ACC112 (cell line): ENCODE measurements around the gene SH3RF3.

Experiments
- H2AFZ ChIP-seq: fragments of 200-600 bp; sonication (generic); one replicate; pipeline ENCODE4 v1.6.0; 2017; ENCODE audit warnings: antibody characterized with exemption, low read length; ENCODE audit not compliant: unreplicated experiment
- H3K27ac ChIP-seq: fragments of 200-600 bp; sonication (generic); 2 replicates; pipeline ENCODE4 v1.5.1; 2014; ENCODE audit warnings: low read depth, mild to moderate bottlenecking, antibody characterized with exemption, low read length, moderate library complexity
- H3K27me3 ChIP-seq: fragments of 200-600 bp; sonication (generic); 2 replicates; pipeline ENCODE4 v1.6.1; 2014; ENCODE audit warnings: mild to moderate bottlenecking, antibody characterized with exemption, low read length, moderate library complexity, mixed read lengths; ENCODE audit not compliant: insufficient read depth
- H3K36me3 ChIP-seq: fragments of 200-600 bp; sonication (generic); 2 replicates; pipeline ENCODE4 v1.6.1; 2016; ENCODE audit warnings: mild to moderate bottlenecking, antibody characterized with exemption, low read length, moderate library complexity, mixed read lengths; ENCODE audit not compliant: insufficient read depth
- H3K4me1 ChIP-seq: fragments of 200-600 bp; sonication (generic); one replicate; pipeline ENCODE4 v1.6.1; 2016; ENCODE audit warnings: low read length, mixed read lengths; ENCODE audit not compliant: insufficient read depth, unreplicated experiment, control insufficient read depth
- H3K4me3 ChIP-seq: fragments of 200-600 bp; sonication (generic); 2 replicates; pipeline ENCODE4 v1.5.1; 2014; ENCODE audit warnings: mild to moderate bottlenecking, low read depth, low read length
- H3K79me2 ChIP-seq: fragments of 200-600 bp; sonication (generic); one replicate; pipeline ENCODE4 v1.6.0; 2016; ENCODE audit warnings: low read length; ENCODE audit not compliant: control insufficient read depth, unreplicated experiment, insufficient read depth

SH3RF3 gene

DNA sequence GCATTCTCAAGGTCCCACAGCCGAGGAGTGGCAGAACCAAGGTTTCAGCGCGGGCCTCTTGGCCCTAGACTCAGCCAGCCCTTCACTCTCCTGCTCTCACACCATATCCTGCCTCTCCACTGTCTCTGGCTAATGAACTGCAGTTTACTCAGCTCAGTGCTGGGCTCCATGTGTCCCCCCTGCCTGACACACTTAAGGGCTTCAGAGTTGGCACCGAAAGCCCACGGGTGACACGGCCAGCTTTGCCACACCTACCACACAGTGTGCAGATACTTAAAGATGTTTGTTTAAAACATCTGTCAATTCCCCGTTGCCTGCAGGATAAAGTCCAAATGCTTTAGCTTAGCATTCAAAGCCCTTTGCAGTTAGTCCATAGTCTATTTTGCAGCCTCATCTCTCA lies 243.6 kb downstream of the SH3RF3 start:
- Histone ChIP-seq H3K27ac (no peak overlapping the region), H3K4me3 (no peak overlapping the region), H3K36me3 (no peaks in the 10 kb centered on the region), H3K27me3 (no peaks in the 10 kb centered on the region), H3K4me1 (no peaks in the 10 kb centered on the region), H3K79me2 (peaks cover 2% of the 10 kb centered on the region), H2AFZ (no peak overlapping the region)

DNA sequence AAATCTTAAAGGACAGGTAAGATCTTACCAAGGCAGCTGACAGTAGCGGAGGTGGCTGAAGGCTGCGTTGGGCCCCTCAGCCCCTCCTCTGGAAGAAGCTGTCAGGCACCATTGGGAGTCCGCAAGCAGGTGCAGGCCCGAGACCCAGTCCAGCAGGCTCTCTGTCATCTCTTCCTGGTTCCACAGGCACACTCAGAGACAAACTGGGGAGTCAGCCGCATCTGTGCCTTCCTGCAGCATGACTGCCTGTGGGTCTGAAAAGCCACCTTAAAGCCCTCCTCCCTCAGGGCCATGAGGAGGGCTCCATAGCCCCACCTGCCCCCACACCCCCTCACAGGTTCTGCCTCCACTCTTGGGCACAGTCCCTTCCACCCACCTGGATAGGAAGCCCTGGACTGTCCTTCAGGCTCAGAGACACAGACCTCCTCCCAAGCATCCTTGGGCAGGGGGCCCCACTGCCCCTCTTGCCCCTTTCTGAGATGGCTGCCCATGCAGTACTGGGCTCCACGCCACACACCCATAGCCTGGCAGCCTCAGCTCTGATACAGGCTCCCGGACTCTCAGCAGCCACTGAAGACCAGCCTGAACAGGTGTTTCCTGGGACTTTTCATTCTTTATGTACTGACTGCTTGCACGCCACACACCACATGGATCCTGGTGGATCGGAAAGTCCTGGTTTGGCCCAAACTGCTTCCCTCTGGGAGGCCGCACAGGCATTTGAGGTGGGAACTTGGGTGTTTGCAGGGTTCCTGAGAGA lies 245.0 kb downstream of the SH3RF3 start:
- H3K4me3 ChIP-seq: no peak overlapping the region
- H3K27me3 ChIP-seq: no peaks in the 10 kb centered on the region
- no peak overlapping the region for H2AFZ ChIP-seq
- no peak overlapping the region for H3K27ac ChIP-seq
- no peaks in the 10 kb centered on the region for H3K79me2 ChIP-seq
- H3K4me1 ChIP-seq: no peaks in the 10 kb centered on the region
- H3K36me3 ChIP-seq: no peaks in the 10 kb centered on the region

DNA sequence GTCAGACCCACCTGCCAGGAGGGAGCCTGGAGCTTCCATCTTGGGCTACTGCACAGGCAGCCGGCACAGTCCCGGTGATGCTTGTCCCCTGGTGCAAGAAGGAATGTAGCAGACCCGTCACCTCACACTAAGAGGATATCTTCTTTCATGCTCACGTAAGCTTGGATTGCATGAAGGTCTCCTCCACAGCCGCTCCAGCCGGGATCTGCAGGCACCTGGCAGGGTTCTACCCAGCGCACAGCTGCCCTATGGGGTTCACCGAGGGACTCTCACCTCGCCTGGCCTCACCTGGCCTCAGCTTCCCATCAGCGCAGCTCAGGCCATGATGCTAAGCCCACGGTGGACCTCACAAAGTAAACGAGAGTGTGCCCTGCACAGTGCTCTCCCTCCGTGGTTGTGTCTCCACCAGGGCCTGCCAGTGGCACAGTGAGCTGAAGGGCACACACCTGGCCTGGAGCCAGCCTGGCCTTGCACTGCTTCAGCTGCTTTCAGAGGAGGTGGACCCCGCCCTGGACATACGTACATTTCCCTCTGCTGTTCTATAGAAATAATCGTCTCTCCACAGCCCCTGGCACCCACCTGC lies 245.6 kb downstream of the SH3RF3 start:
- Histone ChIP-seq H3K79me2 (no peaks in the 10 kb centered on the region), H3K27me3 (no peaks in the 10 kb centered on the region), H3K36me3 (no peaks in the 10 kb centered on the region), H3K4me3 (no peak overlapping the region), H2AFZ (no peak overlapping the region), H3K4me1 (no peaks in the 10 kb centered on the region), H3K27ac (no peak overlapping the region)

DNA sequence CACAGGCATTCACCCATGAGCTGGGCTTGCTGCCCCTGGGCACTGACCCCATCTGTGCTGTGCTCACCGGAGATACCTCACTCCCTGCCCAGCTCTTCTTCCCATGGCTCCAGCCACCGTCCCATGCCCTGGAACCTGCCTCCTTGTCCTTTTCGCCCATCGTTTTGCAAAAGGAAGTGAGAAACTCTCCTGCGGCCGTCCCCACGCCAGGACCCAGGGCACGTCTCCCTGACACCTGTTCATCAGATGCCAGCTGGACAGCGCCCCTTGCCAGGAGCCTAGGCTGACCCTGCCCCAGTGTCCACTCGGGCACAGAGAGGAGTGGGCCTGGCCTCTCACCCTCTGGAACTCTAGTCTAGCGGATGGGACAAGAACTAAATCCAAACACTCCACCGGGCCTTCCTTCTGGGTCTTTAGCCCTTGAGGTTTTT lies 246.1 kb downstream of the SH3RF3 start:
- Histone ChIP-seq H3K27ac (no peak overlapping the region), H3K27me3 (no peaks in the 10 kb centered on the region), H3K79me2 (no peaks in the 10 kb centered on the region), H3K36me3 (no peaks in the 10 kb centered on the region), H2AFZ (no peak overlapping the region), H3K4me1 (no peaks in the 10 kb centered on the region), H3K4me3 (no peak overlapping the region)

DNA sequence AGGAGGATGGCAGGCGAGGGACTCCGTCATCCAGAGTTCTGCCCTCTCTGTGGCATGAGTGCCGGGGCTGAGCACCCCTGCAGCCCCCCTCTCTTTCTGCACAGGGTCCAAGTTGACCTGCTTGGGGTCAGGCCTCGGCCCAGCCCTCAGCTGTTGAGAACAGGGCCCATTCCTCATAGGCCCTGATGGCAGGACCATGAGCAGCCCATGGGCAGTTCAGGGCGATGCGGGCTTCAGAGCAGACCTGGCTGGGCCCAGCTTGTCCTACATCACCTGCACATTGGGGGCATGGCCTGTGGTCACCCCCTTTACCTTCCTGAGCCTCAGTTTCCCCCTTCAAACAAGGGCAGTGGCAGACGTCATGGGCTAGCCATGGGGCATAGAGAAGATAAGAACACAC lies 246.7 kb downstream of the SH3RF3 start:
- Histone ChIP-seq H3K36me3 (no peaks in the 10 kb centered on the region), H3K27ac (no peak overlapping the region), H3K4me1 (no peaks in the 10 kb centered on the region), H3K4me3 (no peak overlapping the region), H2AFZ (no peak overlapping the region), H3K27me3 (no peaks in the 10 kb centered on the region), H3K79me2 (no peaks in the 10 kb centered on the region)

DNA sequence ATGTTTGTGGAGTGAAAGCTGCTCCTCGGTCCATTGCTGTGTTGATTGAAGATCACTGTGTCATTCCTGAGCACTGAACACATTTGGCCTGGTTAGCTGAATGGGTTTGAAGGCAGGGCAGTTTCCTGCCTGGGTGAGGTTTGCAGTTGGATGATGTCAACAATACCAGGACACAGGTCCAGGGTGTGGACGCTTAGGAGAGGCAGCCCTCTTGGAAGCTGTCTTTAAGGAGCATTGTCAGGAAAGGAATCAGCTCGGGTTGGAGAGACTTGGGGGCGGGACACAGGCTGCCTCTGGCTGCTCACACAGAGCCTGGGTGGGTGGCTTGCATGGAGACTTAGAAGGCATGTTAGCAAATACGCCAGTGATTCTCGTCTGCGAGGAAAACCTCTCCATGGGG lies 247.1 kb downstream of the SH3RF3 start:
- no peak overlapping the region for H2AFZ ChIP-seq
- no peaks in the 10 kb centered on the region for H3K36me3 ChIP-seq
- H3K4me1 ChIP-seq: no peaks in the 10 kb centered on the region
- no peak overlapping the region for H3K4me3 ChIP-seq
- H3K79me2 ChIP-seq: no peaks in the 10 kb centered on the region
- H3K27me3 ChIP-seq: no peaks in the 10 kb centered on the region
- H3K27ac ChIP-seq: no peak overlapping the region

DNA sequence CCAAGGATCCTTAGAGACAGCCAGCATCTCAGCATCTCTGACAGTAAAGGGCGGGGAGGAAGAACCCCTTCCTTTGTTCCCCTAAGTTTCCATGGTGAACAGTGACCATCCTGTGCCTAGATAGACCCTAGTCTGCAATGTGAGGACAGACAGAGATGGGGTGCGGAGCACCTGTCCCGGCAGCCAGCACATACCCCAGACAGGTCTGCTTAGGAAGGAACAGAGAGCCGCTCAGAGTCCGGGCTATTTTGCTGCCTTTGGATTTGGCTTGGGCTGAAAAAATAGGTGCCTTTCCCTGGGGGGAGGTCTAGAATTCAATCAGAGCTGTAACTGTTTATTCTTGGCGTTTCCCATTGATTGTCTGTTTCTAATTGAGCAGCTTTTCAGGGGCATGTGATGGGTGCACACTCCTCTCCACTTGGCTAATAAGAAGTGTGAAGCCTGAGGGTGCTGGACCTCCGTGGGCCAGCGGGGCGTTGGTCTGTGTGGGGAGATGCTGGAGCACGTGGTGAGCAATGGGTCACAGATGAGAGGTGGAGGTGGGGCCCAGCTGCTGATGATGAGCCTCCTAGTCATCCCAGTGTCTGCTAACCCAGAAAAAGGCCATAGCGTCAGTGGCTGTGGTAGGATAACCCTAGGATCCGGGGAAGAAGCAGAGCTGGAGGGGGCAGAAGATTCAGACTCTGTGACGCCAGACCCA lies 247.9 kb downstream of the SH3RF3 start:
- no peaks in the 10 kb centered on the region for H3K36me3 ChIP-seq
- no peak overlapping the region for H3K27ac ChIP-seq
- peaks cover under 1% of the 10 kb centered on the region for H3K79me2 ChIP-seq
- H3K4me1 ChIP-seq: no peaks in the 10 kb centered on the region
- no peak overlapping the region for H3K4me3 ChIP-seq
- no peaks in the 10 kb centered on the region for H3K27me3 ChIP-seq
- H2AFZ ChIP-seq: no peak overlapping the region

DNA sequence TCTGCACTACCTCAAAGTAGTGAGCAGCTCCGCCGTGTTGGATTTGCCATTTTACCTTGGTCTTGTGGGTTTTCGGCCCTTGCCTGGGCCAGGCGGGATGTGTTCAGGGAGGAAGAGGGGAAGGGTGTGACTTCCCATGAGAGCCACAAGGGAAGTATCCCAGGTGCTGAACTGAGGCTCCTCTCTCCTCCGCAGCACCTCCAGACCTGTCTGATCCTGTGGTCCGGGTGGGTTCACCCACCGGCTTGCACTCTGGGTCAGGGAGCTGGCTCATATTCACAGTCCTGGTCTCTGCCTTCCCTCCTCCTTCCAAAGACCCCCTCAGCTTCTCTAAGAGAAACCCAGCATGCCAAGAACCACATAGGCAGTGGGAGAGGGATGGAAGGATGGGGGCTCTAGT lies 249.0 kb downstream of the SH3RF3 start:
- Histone ChIP-seq H3K27ac (no peak overlapping the region), H3K36me3 (no peaks in the 10 kb centered on the region), H3K4me3 (no peak overlapping the region), H3K79me2 (peaks cover 4% of the 10 kb centered on the region), H3K4me1 (peaks cover 8% of the 10 kb centered on the region), H2AFZ (no peak overlapping the region), H3K27me3 (no peaks in the 10 kb centered on the region)

DNA sequence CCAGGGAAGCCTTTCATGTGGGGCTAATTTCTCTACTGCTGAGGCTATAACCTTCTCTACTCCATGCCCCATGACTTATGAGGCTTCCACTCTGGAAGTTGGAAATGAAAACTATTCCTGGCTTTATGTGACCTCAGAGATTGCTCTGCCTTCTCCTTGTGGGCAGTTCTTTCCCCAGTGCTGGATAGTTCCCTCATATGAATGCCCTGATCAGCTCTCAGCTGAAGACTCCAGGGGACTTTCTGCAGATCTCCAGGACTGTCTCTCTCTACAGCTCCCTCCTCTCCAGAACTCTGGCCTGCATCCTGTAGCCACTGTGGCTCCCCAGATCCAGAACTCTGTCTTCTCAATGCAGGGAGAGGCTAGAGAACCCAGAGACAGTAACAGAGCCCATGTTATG lies 249.7 kb downstream of the SH3RF3 start:
- no peak overlapping the region for H2AFZ ChIP-seq
- H3K4me1 ChIP-seq: peaks cover 14% of the 10 kb centered on the region
- H3K79me2 ChIP-seq: peaks cover 4% of the 10 kb centered on the region
- H3K27ac ChIP-seq: no peak overlapping the region
- no peaks in the 10 kb centered on the region for H3K36me3 ChIP-seq
- no peak overlapping the region for H3K4me3 ChIP-seq
- no peaks in the 10 kb centered on the region for H3K27me3 ChIP-seq

DNA sequence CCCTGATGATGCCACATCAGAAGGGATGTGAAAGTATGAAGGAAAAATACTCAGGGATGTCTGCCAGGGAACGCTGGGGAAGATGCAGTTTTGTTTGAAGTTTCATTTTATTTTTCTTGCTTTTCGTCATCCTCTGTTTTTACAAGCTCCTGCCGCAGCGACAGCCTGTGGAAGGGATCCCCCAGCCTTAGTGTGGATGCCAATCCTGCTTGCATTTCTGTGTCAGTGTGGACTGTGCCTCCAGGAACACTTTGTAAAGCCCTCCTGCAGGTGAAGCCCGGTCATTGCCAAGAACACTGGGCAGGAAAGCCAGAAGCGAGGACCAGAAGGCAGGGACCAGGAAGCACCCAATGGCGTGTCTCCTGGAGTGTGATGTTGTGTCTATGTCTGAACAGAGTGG lies 250.5 kb downstream of the SH3RF3 start:
- Histone ChIP-seq H3K4me1 (peaks cover 14% of the 10 kb centered on the region), H2AFZ (no peak overlapping the region), H3K27ac (no peak overlapping the region), H3K36me3 (no peaks in the 10 kb centered on the region), H3K79me2 (peaks cover 7% of the 10 kb centered on the region), H3K27me3 (no peaks in the 10 kb centered on the region), H3K4me3 (no peak overlapping the region)
